ENCODE data around the gene PLG. TPM values are rescaled to one million over a fixed set of nuclear protein-coding genes. Genes with fewer than 3 reads are reported as not detected.
A peak's percentile ranks its signal among the peaks of the same experiment; 100 is the strongest.
"Not testable (repeated sequence)": the region's sequence is repeated elsewhere in the genome, so short reads cannot be mapped to it uniquely, and the experiment has no call there.

Gene PLG
- total and polyA plus RNA-seq, 3 experiments from 2014 or later, result 0.33 TPM; not detected in 2

DNA sequence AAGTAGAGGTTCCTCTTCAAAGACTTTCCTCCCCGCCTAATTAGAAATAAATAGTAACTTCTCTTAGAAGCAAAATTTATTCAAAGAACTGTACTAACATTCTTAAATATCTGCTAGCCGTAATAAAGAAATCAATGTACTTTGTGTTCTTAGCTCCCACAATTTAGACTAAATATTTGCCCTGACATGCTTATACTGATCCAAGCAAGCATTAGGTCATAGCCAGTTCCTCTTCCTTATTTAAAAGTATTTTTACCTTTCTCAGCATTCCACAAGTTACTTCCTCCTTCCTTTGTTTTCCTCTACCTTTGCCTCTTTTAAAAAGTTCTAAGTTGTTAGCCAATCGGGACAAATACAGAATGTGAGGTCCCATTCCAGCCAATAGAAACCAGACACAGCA lies 86.1 kb downstream of the PLG start:
- H3K27me3 Mint-ChIP-seq; H3K4me1 ChIP-seq (ENCODE audit: insufficient read depth, low read length); H3K36me3 Mint-ChIP-seq; CTCF ChIA-PET; H3K9me3 ChIP-seq (ENCODE audit: low read length); DNase-seq; H3K27ac ChIP-seq (ENCODE audit: low read depth, low read length); H3K4me1 Mint-ChIP-seq; H3K4me3 Mint-ChIP-seq; H3K4me3 ChIP-seq (ENCODE audit: low read length); H3K27me3 ChIP-seq (ENCODE audit: insufficient read depth, low read length, poor library complexity, severe bottlenecking); H3K36me3 ChIP-seq (ENCODE audit: insufficient read depth, low read length); POLR2A ChIA-PET: not testable (repeated sequence)
- peak overlapping the region in 1 of 8 donors; percentile 33 for H3K27ac Mint-ChIP-seq
- H3K9me3 Mint-ChIP-seq, result peaks cover 0 to 15% (median 6%) of the 10 kb centered on the region in 5 donors

DNA sequence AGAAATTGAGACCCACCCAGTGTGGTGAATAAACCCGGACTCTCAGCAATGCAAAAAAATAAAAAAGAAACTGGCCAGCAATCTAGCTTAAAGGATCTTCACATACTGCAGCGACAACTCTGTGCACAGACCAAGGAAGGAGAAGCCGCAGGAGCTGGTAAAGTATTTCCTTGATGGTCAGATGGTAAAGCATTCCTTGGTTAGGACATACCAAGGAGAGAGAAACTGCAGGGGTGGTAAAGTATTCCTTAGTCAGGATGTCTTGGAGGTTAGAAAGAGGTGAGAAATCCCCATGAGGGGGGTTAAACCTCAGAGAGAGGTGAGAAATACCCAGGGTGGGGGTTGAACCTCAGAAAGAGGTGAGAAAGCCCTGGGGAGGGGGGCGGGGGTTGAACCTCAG lies 86.8 kb downstream of the PLG start:
- H3K27me3 Mint-ChIP-seq, result peaks cover 0 to 4% of the 10 kb centered on the region in 2 donors
- Histone ChIP-seq H3K36me3 (ENCODE audit: insufficient read depth, low read length) (no peaks in the 10 kb centered on the region), H3K9me3 (ENCODE audit: low read length) (no peaks in the 10 kb centered on the region), H3K27me3 (ENCODE audit: insufficient read depth, low read length, poor library complexity, severe bottlenecking) (no peaks in the 10 kb centered on the region), H3K4me1 (ENCODE audit: insufficient read depth, low read length) (no peaks in the 10 kb centered on the region), H3K4me3 (ENCODE audit: low read length) (no peak overlapping the region), H3K27ac (ENCODE audit: low read depth, low read length) (no peak overlapping the region)
- H3K9me3 Mint-ChIP-seq, result peaks cover 0 to 15% (median 6%) of the 10 kb centered on the region in 5 donors
- no peak overlapping the region for H3K4me3 Mint-ChIP-seq
- ChIA-PET CTCF (no interaction called here), POLR2A (no interaction called here)
- no peaks in the 10 kb centered on the region for H3K36me3 Mint-ChIP-seq
- H3K27ac Mint-ChIP-seq, result no peak overlapping the region
- no peak for DNase-seq
- no peaks in the 10 kb centered on the region for H3K4me1 Mint-ChIP-seq

DNA sequence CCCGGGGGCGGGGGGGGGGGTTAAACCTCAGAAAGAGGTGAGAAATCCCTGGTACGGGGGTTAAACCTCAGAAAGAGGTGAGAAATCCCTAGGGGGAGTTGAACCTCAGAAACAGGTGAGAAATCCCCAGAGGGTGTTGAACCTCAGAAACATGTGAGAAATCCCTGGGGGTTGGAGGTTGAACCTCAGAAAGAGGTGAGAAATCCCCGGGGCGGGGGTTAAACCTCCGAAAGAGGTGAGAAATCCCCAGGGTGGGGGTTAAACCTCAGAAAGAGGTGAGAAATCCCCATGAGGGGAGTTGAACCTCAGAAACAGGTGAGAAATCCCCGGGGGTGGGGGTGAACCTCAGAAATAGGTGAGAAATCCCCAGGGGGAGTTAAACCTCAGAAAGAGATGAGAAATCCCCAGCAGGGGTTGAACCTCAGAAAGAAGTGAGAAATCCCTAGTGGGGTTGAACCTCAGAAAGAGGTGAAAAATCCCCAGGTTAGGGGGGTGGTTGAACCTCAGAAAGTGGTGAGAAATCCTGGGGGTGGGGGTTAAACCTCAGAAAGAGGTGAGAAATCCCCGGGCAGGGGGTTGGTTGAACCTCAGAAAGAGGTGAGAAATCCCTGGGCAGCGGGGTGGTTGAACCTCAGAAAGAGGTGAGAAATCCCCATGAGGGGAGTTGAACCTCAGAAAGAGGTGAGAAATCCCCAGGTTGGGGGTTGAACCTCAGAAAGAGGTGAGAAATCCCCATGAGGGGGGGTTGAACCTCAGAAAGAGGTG lies 87.4 kb downstream of the PLG start:
- no peak overlapping the region for H3K4me3 ChIP-seq (ENCODE audit: low read length)
- CTCF ChIA-PET, result no interaction called here
- H3K27ac ChIP-seq (ENCODE audit: low read depth, low read length), result no peak overlapping the region
- no peaks in the 10 kb centered on the region for H3K27me3 ChIP-seq (ENCODE audit: insufficient read depth, low read length, poor library complexity, severe bottlenecking)
- H3K9me3 ChIP-seq (ENCODE audit: low read length), result no peaks in the 10 kb centered on the region
- H3K36me3 ChIP-seq (ENCODE audit: insufficient read depth, low read length), result no peaks in the 10 kb centered on the region
- Mint-ChIP-seq H3K4me3 (no peak overlapping the region), H3K36me3 (no peaks in the 10 kb centered on the region), H3K27me3 (no peaks in the 10 kb centered on the region), H3K4me1 (no peaks in the 10 kb centered on the region), H3K9me3 (peaks cover 0 to 15% (median 6%) of the 10 kb centered on the region in 5 donors), H3K27ac (peak overlapping the region in 1 of 8 donors; percentile 50)
- no peak for DNase-seq
- POLR2A ChIA-PET, result no interaction called here
- H3K4me1 ChIP-seq (ENCODE audit: insufficient read depth, low read length), result no peaks in the 10 kb centered on the region

DNA sequence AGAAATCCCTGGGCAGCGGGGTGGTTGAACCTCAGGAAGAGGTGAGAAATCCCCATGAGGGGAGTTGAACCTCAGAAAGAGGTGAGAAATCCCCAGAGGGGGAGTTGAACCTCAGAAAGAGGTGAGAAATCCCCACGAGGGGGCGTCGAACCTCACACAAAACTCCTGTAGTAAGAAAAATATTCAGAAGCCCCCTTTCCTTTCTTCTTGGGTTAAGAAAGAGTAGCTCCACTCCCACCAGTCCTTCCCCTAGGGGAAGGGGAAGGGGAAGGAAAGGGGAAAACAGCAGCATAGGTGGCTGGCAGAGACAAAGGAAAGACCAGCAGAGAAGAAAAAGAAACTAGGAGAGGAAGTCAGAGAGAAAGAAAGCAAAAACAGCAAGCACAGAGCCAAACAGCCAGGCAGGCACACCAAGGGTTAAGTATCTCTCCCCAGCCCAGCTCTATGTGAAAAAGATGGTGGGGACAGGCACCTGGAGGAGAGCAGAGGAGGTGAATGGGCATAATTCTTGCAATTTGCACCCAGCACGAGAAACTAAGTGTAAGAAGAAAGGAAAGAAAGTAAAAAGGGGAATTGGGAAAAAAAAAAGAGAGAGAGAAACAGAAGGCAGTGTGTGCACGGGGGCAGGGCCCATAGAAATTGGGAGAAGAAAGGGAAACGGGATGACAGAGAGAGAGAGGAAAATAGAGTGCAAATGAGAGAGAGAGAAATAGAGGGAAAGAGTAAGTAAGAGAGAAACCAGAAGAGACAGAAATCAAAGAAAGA lies 88.2 kb downstream of the PLG start:
- Histone ChIP-seq H3K27me3 (ENCODE audit: insufficient read depth, low read length, poor library complexity, severe bottlenecking) (no peaks in the 10 kb centered on the region), H3K36me3 (ENCODE audit: insufficient read depth, low read length) (no peaks in the 10 kb centered on the region), H3K4me1 (ENCODE audit: insufficient read depth, low read length) (no peaks in the 10 kb centered on the region), H3K4me3 (ENCODE audit: low read length) (no peak overlapping the region), H3K9me3 (ENCODE audit: low read length) (no peaks in the 10 kb centered on the region), H3K27ac (ENCODE audit: low read depth, low read length) (peak overlapping the region; percentile 5)
- peak overlapping the region in 3 of 8 donors; percentile 38 to 84 (median 40) for H3K27ac Mint-ChIP-seq
- H3K4me1 Mint-ChIP-seq, result no peaks in the 10 kb centered on the region
- H3K9me3 Mint-ChIP-seq, result peaks cover 0 to 15% (median 6%) of the 10 kb centered on the region in 5 donors
- H3K4me3 Mint-ChIP-seq, result no peak overlapping the region
- POLR2A ChIA-PET, result no interaction called here
- DNase-seq, result no peak
- no peaks in the 10 kb centered on the region for H3K36me3 Mint-ChIP-seq
- CTCF ChIA-PET, result no interaction called here
- H3K27me3 Mint-ChIP-seq, result no peaks in the 10 kb centered on the region

DNA sequence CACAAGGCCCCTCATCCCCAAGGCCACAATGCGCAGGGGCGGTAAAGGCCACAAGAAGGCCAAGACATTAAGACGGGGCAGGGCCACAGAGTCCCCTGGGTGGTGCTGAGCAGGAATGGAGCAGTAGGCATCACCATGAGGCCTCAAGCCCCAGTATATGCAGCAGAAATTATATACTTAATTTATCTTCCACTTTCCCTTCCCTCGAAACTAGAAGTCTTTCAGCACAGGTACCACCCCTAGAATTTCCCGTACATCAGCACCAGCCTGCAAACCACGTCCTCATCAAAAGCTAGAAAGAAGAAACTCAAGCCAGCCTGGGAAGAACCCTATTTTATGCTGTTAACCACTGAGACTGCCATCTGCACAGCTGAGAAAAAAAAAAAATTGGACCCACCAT lies 89.4 kb downstream of the PLG start:
- Histone ChIP-seq H3K9me3 (ENCODE audit: low read length) (no peaks in the 10 kb centered on the region), H3K27ac (ENCODE audit: low read depth, low read length) (no peak overlapping the region), H3K36me3 (ENCODE audit: insufficient read depth, low read length) (no peaks in the 10 kb centered on the region), H3K4me1 (ENCODE audit: insufficient read depth, low read length) (no peaks in the 10 kb centered on the region), H3K4me3 (ENCODE audit: low read length) (no peak overlapping the region), H3K27me3 (ENCODE audit: insufficient read depth, low read length, poor library complexity, severe bottlenecking) (no peaks in the 10 kb centered on the region)
- ChIA-PET CTCF (no interaction called here), POLR2A (no interaction called here)
- H3K9me3 Mint-ChIP-seq, result peaks cover 0 to 15% (median 6%) of the 10 kb centered on the region in 5 donors
- no peaks in the 10 kb centered on the region for H3K27me3 Mint-ChIP-seq
- no peaks in the 10 kb centered on the region for H3K36me3 Mint-ChIP-seq
- no peak overlapping the region for H3K4me3 Mint-ChIP-seq
- H3K27ac Mint-ChIP-seq, result no peak overlapping the region
- no peaks in the 10 kb centered on the region for H3K4me1 Mint-ChIP-seq
- no peak for DNase-seq

DNA sequence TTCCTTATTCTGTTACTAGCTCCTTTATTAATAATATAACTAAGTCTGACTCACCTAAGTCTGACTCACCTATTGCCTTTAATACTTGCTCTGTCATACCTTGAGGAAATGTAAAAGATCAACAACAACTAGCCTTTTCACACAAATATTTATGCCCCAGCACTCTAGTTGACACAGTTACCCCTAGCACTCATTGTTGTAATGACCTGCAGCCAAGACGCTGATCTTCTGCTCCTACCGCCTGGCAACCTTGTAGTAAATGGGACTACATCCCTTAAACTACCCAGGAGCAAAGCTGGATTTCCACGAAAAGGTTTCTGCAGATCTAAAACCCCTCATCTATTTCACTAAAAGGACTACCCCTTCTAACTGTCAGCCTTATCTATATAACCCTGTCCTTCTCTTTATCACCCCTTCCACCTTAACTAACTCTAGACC lies 90.0 kb downstream of the PLG start:
- Histone ChIP-seq H3K4me1 (ENCODE audit: insufficient read depth, low read length) (no peaks in the 10 kb centered on the region), H3K4me3 (ENCODE audit: low read length) (no peak overlapping the region), H3K36me3 (ENCODE audit: insufficient read depth, low read length) (no peaks in the 10 kb centered on the region), H3K9me3 (ENCODE audit: low read length) (no peaks in the 10 kb centered on the region), H3K27me3 (ENCODE audit: insufficient read depth, low read length, poor library complexity, severe bottlenecking) (no peaks in the 10 kb centered on the region), H3K27ac (ENCODE audit: low read depth, low read length) (peak overlapping the region; percentile 38)
- Mint-ChIP-seq H3K4me1 (no peaks in the 10 kb centered on the region), H3K27me3 (no peaks in the 10 kb centered on the region), H3K27ac (no peak overlapping the region), H3K36me3 (no peaks in the 10 kb centered on the region), H3K4me3 (no peak overlapping the region), H3K9me3 (peaks cover 4 to 15% (median 7%) of the 10 kb centered on the region in 5 donors)
- ChIA-PET CTCF (no interaction called here), POLR2A (no interaction called here)
- no peak for DNase-seq

DNA sequence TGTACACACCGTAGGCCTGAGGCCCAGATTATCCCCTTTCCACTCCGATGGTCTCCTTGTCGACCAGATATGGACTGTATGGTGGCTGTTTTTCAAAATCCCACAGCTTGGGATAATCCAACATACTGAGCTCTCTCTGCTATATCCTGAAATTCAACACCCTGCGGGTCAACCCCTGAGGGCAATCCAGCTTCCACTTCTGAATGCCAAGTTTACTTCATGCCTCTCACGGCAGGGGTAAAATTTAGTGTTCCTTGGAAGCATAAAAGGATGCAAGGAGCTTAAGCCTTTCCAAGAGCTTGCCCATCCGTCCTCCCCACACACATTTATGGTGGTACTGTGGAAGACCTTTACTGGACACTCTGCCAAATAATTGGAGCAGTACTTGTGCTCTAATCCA lies 90.7 kb downstream of the PLG start:
- H3K27ac Mint-ChIP-seq, result no peak overlapping the region
- Histone ChIP-seq H3K4me3 (ENCODE audit: low read length) (no peak overlapping the region), H3K4me1 (ENCODE audit: insufficient read depth, low read length) (no peaks in the 10 kb centered on the region), H3K27ac (ENCODE audit: low read depth, low read length) (no peak overlapping the region), H3K36me3 (ENCODE audit: insufficient read depth, low read length) (no peaks in the 10 kb centered on the region), H3K27me3 (ENCODE audit: insufficient read depth, low read length, poor library complexity, severe bottlenecking) (no peaks in the 10 kb centered on the region), H3K9me3 (ENCODE audit: low read length) (no peaks in the 10 kb centered on the region)
- peaks cover 9 to 16% (median 11%) of the 10 kb centered on the region in 5 donors for H3K9me3 Mint-ChIP-seq
- H3K27me3 Mint-ChIP-seq, result no peaks in the 10 kb centered on the region
- no peak overlapping the region for H3K4me3 Mint-ChIP-seq
- no peaks in the 10 kb centered on the region for H3K4me1 Mint-ChIP-seq
- H3K36me3 Mint-ChIP-seq, result no peaks in the 10 kb centered on the region
- CTCF ChIA-PET, result no interaction called here
- DNase-seq, result no peak
- POLR2A ChIA-PET, result no interaction called here

DNA sequence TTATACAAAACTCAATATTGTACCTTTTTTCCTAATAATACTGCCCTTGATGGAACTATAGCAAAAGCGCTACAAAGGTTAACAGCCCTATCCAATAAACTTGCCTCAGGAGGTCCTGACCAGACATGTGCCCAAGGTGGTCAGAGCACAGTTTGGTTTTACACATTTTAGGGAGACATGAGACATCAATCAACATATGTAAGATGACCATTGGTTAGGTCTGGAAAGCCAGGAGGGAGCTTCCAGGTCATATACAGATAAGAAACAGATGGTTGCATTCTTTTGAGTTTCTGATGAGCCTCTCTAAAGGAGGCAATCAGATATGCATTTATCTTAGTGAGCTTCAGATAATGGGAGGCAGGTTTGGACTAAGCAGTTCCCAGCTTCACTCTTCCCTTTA lies 91.6 kb downstream of the PLG start:
- Histone ChIP-seq H3K27me3 (ENCODE audit: insufficient read depth, low read length, poor library complexity, severe bottlenecking) (no peaks in the 10 kb centered on the region), H3K9me3 (ENCODE audit: low read length) (peaks cover 2% of the 10 kb centered on the region), H3K27ac (ENCODE audit: low read depth, low read length) (no peak overlapping the region), H3K4me1 (ENCODE audit: insufficient read depth, low read length) (no peaks in the 10 kb centered on the region), H3K4me3 (ENCODE audit: low read length) (no peak overlapping the region), H3K36me3 (ENCODE audit: insufficient read depth, low read length) (no peaks in the 10 kb centered on the region)
- CTCF ChIA-PET, result no interaction called here
- Mint-ChIP-seq H3K27ac (no peak overlapping the region), H3K36me3 (no peaks in the 10 kb centered on the region), H3K4me1 (no peaks in the 10 kb centered on the region), H3K27me3 (no peaks in the 10 kb centered on the region), H3K4me3 (no peak overlapping the region), H3K9me3 (peaks cover 8 to 15% (median 13%) of the 10 kb centered on the region in 5 donors)
- POLR2A ChIA-PET, result no interaction called here
- no peak for DNase-seq

Data from CD8-positive, alpha-beta memory T cell (primary cell).